Adrenal gland (tissue), 5 donors: Measurements from ENCODE around the gene NOX4.

ENCODE experiments used
- POLR2A ChIP-seq, 2 donors: fragments of 450-650 bp; IDR thresholded peaks; one replicate each; pipeline ENCODE4 v1.6.1; 2017; ENCODE audit warnings: antibody characterized with exemption in 2 of 2, mild to moderate bottlenecking in 2 of 2, moderate library complexity in 1 of 2
- TF ChIP-seq, protein P1 (sequence below), 6 experiments: fragments of 450-650 bp in 4 of 6; fragments of 200-600 bp in 2 of 6; sonication (generic) in 1 of 6; IDR thresholded peaks; 1 replicate in 5 of 6; 2 replicates in 1 of 6; pipeline versions ENCODE4 v1.5.1 to v1.8.0; 2016 to 2021; ENCODE audit warnings: antibody characterized with exemption in 6 of 6, mild to moderate bottlenecking in 2 of 6, moderate library complexity in 1 of 6
- donor health status: DM: no; HTN: no; CAD: no.

DNA sequence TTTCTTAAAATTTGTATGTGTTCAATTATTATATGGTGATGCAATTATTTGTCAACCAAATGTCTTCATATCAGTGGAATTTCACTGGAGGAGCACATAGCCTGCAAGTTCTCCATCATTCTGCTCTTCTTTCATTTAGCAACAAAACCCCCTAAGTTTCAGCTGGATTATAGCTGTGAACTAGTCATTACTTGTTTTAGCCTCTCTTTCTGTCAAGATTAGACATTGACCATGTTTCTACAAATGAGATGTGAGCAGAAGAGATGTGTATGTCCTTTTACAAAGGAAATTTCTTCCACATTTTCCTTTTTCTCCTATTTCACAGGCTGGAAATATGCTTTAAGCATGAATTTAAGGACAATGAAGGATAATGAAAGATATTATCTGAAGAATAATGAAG lies 9.2 kb upstream of the NOX4 start:
- TF ChIP-seq, protein P1, sequence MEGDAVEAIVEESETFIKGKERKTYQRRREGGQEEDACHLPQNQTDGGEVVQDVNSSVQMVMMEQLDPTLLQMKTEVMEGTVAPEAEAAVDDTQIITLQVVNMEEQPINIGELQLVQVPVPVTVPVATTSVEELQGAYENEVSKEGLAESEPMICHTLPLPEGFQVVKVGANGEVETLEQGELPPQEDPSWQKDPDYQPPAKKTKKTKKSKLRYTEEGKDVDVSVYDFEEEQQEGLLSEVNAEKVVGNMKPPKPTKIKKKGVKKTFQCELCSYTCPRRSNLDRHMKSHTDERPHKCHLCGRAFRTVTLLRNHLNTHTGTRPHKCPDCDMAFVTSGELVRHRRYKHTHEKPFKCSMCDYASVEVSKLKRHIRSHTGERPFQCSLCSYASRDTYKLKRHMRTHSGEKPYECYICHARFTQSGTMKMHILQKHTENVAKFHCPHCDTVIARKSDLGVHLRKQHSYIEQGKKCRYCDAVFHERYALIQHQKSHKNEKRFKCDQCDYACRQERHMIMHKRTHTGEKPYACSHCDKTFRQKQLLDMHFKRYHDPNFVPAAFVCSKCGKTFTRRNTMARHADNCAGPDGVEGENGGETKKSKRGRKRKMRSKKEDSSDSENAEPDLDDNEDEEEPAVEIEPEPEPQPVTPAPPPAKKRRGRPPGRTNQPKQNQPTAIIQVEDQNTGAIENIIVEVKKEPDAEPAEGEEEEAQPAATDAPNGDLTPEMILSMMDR (IDR thresholded peaks at IDR 0.05), result no peak
- no peak for TF ChIP-seq POLR2A (IDR thresholded peaks at IDR 0.05)
